SK-N-SH treated with all-trans-retinoic acid at 6 μM for 48 hours (cell line): ENCODE data around the gene APLF.

ENCODE experiments used
- ATAC-seq: fragments of 200-7000 bp; cut with Tn5 transposase; 3 replicates; pipeline ENCODE4 v1.9.1; 2020; ENCODE audit warnings: mild to moderate bottlenecking, moderate library complexity
- ARNTL ChIP-seq: fragments of 450-650 bp; formaldehyde crosslinking; IDR thresholded peaks from 2 replicates; pipeline ENCODE4 v1.5.0; 2020; ENCODE audit warnings: low read depth, mild to moderate bottlenecking, moderate library complexity, borderline replicate concordance
- CSDC2 ChIP-seq: fragments of 250-450 bp; sonication (Bioruptor Pico); IDR thresholded peaks from 2 replicates; pipeline ENCODE4 v1.5.0; 2020; ENCODE audit warnings: mild to moderate bottlenecking, moderate library complexity
- ESRRG ChIP-seq: fragments of 250-450 bp; sonication (Bioruptor Pico); IDR thresholded peaks from 2 replicates; pipeline ENCODE4 v1.6.1; 2021; ENCODE audit warnings: mild to moderate bottlenecking
- GLIS3 ChIP-seq: fragments of 250-450 bp; sonication (Bioruptor Pico); IDR thresholded peaks from 2 replicates; pipeline ENCODE4 v1.5.0; 2020; ENCODE audit warnings: mild to moderate bottlenecking, moderate library complexity
- ISL1 ChIP-seq: fragments of 250-450 bp; sonication (Bioruptor Pico); IDR thresholded peaks from 2 replicates; pipeline ENCODE4 v2.1.2; 2022; ENCODE audit warnings: mild to moderate bottlenecking, moderate library complexity
- OSR1 ChIP-seq: fragments of 250-450 bp; sonication (Bioruptor Pico); IDR thresholded peaks from 2 replicates; pipeline ENCODE4 v1.8.0; 2022; ENCODE audit warnings: moderate library complexity, mild to moderate bottlenecking, inconsistent platforms
- PPARA ChIP-seq: fragments of 250-450 bp; sonication (Bioruptor Pico); IDR thresholded peaks from 2 replicates; pipeline ENCODE4 v1.5.0; 2020; ENCODE audit warnings: mild to moderate bottlenecking, borderline replicate concordance
- RARB ChIP-seq: fragments of 250-450 bp; sonication (Bioruptor Pico); IDR thresholded peaks from 2 replicates; pipeline ENCODE4 v1.8.0; 2021; ENCODE audit warnings: mild to moderate bottlenecking, moderate library complexity
- SNAI2 ChIP-seq: fragments of 250-450 bp; sonication (Bioruptor Pico); IDR thresholded peaks from 2 replicates; pipeline ENCODE4 v1.5.0; 2020; ENCODE audit warnings: mild to moderate bottlenecking, moderate library complexity
- TCF4 ChIP-seq: fragments of 250-450 bp; sonication (Bioruptor Pico); IDR thresholded peaks from 2 replicates; pipeline ENCODE4 v1.8.0; 2021; ENCODE audit warnings: mild to moderate bottlenecking, moderate library complexity, borderline replicate concordance
- TOX ChIP-seq: fragments of 250-450 bp; sonication (Bioruptor Pico); IDR thresholded peaks from 2 replicates; pipeline ENCODE4 v1.8.0; 2021; ENCODE audit warnings: mild to moderate bottlenecking, moderate library complexity, borderline replicate concordance
- ZC3H10 ChIP-seq: fragments of 250-450 bp; sonication (Bioruptor Pico); IDR thresholded peaks from 2 replicates; pipeline ENCODE4 v1.5.1; 2021; ENCODE audit warnings: mild to moderate bottlenecking, moderate library complexity
- ZFP3 ChIP-seq: fragments of 250-450 bp; sonication (Bioruptor Pico); IDR thresholded peaks from 2 replicates; pipeline ENCODE4 v1.5.0; 2020; ENCODE audit warnings: mild to moderate bottlenecking, moderate library complexity
- ZNF565 ChIP-seq: fragments of 450-650 bp; formaldehyde crosslinking; conservative IDR thresholded peaks from 2 replicates; pipeline ENCODE4 v1.5.0; 2020; ENCODE audit warnings: low read depth, mild to moderate bottlenecking, moderate library complexity
- ZNF70 ChIP-seq: fragments of 450-650 bp; formaldehyde crosslinking; IDR thresholded peaks from 2 replicates; pipeline ENCODE4 v1.5.0; 2020; ENCODE audit warnings: mild to moderate bottlenecking, moderate library complexity
- ZNF8 ChIP-seq: fragments of 450-650 bp; formaldehyde crosslinking; IDR thresholded peaks from 2 replicates; pipeline ENCODE4 v1.5.0; 2020; ENCODE audit warnings: mild to moderate bottlenecking, moderate library complexity
- TF ChIP-seq, protein P1 (sequence below): fragments of 250-450 bp; sonication (Bioruptor Pico); IDR thresholded peaks from 2 replicates; pipeline ENCODE4 v1.8.0; 2020; ENCODE audit warnings: mild to moderate bottlenecking, moderate library complexity, borderline replicate concordance
- TF ChIP-seq, protein P2 (sequence below): fragments of 250-450 bp; sonication (Bioruptor Pico); IDR thresholded peaks from 2 replicates; pipeline ENCODE4 v1.5.0; 2020; ENCODE audit warnings: mild to moderate bottlenecking, moderate library complexity
- TF ChIP-seq, protein P3 (sequence below): fragments of 250-450 bp; sonication (Bioruptor Pico); IDR thresholded peaks from 2 replicates; pipeline ENCODE4 v1.8.0; 2021; ENCODE audit warnings: low read depth, mild to moderate bottlenecking, moderate library complexity, borderline replicate concordance
- TF ChIP-seq, protein P4 (sequence below): fragments of 250-450 bp; sonication (Bioruptor Pico); IDR thresholded peaks from 2 replicates; pipeline ENCODE4 v1.5.1; 2021; ENCODE audit warnings: mild to moderate bottlenecking, moderate library complexity

Gene APLF

DNA sequence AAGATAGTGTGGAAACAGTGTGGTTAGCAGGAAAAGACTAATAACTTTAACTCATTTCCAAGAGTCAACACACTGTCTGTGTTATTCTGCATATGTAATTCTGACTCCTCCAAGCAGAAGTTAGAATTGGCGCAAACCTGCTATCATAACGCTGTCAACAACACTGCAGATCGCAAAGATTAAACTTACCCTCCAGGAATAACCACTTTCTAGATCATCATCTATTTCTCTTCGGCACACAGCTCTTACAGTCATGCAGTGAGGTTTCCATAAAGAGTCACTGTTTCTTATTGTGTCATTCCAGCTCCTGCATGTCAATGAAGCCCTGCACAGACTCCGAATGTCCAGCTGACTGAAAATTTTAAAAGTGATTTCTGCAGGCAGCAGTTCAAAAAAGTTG is 2.7 kb upstream of the APLF start:
- TF ChIP-seq, protein P1, sequence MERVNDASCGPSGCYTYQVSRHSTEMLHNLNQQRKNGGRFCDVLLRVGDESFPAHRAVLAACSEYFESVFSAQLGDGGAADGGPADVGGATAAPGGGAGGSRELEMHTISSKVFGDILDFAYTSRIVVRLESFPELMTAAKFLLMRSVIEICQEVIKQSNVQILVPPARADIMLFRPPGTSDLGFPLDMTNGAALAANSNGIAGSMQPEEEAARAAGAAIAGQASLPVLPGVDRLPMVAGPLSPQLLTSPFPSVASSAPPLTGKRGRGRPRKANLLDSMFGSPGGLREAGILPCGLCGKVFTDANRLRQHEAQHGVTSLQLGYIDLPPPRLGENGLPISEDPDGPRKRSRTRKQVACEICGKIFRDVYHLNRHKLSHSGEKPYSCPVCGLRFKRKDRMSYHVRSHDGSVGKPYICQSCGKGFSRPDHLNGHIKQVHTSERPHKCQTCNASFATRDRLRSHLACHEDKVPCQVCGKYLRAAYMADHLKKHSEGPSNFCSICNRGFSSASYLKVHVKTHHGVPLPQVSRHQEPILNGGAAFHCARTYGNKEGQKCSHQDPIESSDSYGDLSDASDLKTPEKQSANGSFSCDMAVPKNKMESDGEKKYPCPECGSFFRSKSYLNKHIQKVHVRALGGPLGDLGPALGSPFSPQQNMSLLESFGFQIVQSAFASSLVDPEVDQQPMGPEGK (CRISPR knock-in tag) = no peak
- no peak for TF ChIP-seq TOX
- TF ChIP-seq ZNF565 (CRISPR knock-in tag) = no peak
- TF ChIP-seq ESRRG (CRISPR knock-in tag) = no peak
- TF ChIP-seq TCF4 (CRISPR knock-in tag) = no peak
- ATAC-seq = no peak

DNA sequence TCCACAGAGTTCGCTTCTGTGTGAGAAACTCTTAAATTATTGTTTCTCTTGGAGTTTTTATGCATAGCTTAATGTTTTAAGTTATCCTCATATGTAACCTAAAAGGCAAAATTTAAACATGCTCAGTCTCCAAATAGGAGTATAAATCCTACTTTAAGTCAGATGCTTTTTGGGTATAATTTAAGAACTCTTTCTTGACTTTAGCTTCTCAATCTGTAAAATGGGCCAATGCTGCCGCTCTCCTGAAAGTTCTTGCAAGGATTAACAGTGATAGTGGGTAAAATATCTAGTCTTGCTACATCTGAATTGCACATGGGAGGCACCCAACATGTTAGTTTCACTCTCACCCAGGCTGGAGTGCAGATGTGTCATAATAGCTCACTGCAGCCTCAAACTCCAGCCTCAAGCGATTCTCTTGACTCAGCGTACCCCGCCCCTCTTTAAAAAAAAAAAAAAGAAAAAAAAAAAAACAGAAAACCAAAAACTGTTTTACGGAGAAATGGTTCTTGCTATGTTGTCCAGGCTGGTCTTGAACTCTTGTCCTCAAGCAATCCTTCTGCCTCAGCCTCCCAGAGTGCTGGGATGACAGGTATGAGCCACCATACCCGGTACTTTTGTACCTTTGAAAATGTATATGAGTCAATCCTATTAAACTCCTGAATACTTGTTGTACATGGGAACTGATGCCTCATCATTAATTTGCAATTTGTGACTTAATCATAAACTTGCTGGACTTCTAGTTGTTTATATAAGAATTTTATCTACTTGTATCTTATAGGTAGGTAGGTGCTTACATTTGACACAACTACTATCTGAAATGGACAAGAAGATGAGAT is 2.1 kb upstream of the APLF start:
- no peak for ATAC-seq
- no peak for TF ChIP-seq ZC3H10 (CRISPR knock-in tag)

DNA sequence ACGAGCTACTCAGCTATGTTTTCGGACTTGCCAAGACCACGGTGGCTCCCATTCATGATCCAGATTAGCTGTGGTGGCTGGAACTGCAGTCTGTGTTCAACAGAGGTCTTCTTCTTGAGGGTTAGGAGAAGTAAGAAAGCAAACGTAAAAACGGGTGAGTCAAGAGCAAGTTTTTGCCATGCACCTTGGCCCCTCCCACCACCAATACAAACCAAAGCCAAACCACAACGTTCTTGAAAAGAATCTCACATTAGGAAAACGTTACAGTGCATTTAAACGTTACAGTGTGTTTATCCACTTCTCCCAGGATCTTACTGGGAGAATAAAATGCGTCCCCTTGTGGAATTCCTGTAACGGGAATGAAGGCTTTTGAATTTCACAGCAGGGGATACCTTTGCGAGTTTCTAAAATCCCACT is 1.0 kb upstream of the APLF start:
- ATAC-seq = no peak; the same call in 1 of the 3 replicates
- TF ChIP-seq ZC3H10 (CRISPR knock-in tag) = no peak
- TF ChIP-seq ZNF70 = no peak
- no peak for TF ChIP-seq RARB
- no peak for TF ChIP-seq TCF4 (CRISPR knock-in tag)
- TF ChIP-seq GLIS3 (CRISPR knock-in tag) = no peak
- no peak for TF ChIP-seq TOX
- TF ChIP-seq, protein P2, sequence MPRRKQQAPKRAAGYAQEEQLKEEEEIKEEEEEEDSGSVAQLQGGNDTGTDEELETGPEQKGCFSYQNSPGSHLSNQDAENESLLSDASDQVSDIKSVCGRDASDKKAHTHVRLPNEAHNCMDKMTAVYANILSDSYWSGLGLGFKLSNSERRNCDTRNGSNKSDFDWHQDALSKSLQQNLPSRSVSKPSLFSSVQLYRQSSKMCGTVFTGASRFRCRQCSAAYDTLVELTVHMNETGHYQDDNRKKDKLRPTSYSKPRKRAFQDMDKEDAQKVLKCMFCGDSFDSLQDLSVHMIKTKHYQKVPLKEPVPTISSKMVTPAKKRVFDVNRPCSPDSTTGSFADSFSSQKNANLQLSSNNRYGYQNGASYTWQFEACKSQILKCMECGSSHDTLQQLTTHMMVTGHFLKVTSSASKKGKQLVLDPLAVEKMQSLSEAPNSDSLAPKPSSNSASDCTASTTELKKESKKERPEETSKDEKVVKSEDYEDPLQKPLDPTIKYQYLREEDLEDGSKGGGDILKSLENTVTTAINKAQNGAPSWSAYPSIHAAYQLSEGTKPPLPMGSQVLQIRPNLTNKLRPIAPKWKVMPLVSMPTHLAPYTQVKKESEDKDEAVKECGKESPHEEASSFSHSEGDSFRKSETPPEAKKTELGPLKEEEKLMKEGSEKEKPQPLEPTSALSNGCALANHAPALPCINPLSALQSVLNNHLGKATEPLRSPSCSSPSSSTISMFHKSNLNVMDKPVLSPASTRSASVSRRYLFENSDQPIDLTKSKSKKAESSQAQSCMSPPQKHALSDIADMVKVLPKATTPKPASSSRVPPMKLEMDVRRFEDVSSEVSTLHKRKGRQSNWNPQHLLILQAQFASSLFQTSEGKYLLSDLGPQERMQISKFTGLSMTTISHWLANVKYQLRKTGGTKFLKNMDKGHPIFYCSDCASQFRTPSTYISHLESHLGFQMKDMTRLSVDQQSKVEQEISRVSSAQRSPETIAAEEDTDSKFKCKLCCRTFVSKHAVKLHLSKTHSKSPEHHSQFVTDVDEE (CRISPR knock-in tag) = no peak
- TF ChIP-seq OSR1 = no peak
- no peak for TF ChIP-seq CSDC2 (CRISPR knock-in tag)
- TF ChIP-seq PPARA (CRISPR knock-in tag) = no peak
- no peak for TF ChIP-seq ISL1 (CRISPR knock-in tag)
- TF ChIP-seq ZNF8 (CRISPR knock-in tag) = no peak
- no peak for TF ChIP-seq ZFP3
- TF ChIP-seq ESRRG (CRISPR knock-in tag) = no peak
- TF ChIP-seq ARNTL (CRISPR knock-in tag) = no peak
- TF ChIP-seq SNAI2 = no peak
- TF ChIP-seq, all 23 proteins: peak for 0

DNA sequence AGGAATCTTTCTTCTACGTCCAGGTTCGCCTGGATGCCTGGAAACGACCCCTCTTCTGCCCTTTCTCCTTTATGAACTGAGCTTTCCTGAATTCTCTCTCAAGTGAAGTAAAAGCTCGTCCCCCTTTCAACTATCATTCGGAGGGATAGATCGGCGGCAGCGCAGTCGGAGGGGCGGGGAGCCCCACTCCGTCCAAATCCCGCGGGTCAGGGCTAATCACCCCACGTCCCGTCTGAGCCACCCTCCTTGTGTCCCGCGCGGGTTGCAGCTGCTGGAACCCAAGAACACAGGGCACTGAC is 658 bp upstream of the APLF start:
- ATAC-seq = peak; percentile 26; the same call in 2 of the 3 replicates
- no peak for TF ChIP-seq ZNF70
- TF ChIP-seq CSDC2 (CRISPR knock-in tag) = no peak
- TF ChIP-seq PPARA (CRISPR knock-in tag) = no peak
- no peak for TF ChIP-seq TOX
- TF ChIP-seq SNAI2 = no peak
- no peak for TF ChIP-seq RARB
- TF ChIP-seq ESRRG (CRISPR knock-in tag) = no peak
- no peak for TF ChIP-seq GLIS3 (CRISPR knock-in tag)
- TF ChIP-seq TCF4 (CRISPR knock-in tag) = no peak
- TF ChIP-seq, protein P3, sequence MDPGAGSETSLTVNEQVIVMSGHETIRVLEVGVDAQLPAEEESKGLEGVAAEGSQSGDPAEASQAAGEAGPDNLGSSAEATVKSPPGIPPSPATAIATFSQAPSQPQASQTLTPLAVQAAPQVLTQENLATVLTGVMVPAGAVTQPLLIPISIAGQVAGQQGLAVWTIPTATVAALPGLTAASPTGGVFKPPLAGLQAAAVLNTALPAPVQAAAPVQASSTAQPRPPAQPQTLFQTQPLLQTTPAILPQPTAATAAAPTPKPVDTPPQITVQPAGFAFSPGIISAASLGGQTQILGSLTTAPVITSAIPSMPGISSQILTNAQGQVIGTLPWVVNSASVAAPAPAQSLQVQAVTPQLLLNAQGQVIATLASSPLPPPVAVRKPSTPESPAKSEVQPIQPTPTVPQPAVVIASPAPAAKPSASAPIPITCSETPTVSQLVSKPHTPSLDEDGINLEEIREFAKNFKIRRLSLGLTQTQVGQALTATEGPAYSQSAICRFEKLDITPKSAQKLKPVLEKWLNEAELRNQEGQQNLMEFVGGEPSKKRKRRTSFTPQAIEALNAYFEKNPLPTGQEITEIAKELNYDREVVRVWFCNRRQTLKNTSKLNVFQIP (CRISPR knock-in tag) = no peak
- TF ChIP-seq, protein P4, sequence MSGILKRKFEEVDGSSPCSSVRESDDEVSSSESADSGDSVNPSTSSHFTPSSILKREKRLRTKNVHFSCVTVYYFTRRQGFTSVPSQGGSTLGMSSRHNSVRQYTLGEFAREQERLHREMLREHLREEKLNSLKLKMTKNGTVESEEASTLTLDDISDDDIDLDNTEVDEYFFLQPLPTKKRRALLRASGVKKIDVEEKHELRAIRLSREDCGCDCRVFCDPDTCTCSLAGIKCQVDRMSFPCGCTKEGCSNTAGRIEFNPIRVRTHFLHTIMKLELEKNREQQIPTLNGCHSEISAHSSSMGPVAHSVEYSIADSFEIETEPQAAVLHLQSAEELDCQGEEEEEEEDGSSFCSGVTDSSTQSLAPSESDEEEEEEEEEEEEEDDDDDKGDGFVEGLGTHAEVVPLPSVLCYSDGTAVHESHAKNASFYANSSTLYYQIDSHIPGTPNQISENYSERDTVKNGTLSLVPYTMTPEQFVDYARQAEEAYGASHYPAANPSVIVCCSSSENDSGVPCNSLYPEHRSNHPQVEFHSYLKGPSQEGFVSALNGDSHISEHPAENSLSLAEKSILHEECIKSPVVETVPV = no peak
- TF ChIP-seq ZNF8 (CRISPR knock-in tag) = no peak
- TF ChIP-seq, protein P1 (CRISPR knock-in tag) = no peak
- TF ChIP-seq, protein P2 (CRISPR knock-in tag) = no peak
